IPS-NIHi7 (cell line): ENCODE data around the gene ARID5B.
"Not testable (repeated sequence)": the region's sequence is repeated elsewhere in the genome, so short reads cannot be mapped to it uniquely, and the experiment has no call there.

Experiments
- DNase-seq: peaks from one replicate; pipeline ENCODE4 v3.0.0; 2012; ENCODE audit warnings: mixed read lengths; ENCODE audit errors: extremely low spot score

The ARID5B gene, protein sequence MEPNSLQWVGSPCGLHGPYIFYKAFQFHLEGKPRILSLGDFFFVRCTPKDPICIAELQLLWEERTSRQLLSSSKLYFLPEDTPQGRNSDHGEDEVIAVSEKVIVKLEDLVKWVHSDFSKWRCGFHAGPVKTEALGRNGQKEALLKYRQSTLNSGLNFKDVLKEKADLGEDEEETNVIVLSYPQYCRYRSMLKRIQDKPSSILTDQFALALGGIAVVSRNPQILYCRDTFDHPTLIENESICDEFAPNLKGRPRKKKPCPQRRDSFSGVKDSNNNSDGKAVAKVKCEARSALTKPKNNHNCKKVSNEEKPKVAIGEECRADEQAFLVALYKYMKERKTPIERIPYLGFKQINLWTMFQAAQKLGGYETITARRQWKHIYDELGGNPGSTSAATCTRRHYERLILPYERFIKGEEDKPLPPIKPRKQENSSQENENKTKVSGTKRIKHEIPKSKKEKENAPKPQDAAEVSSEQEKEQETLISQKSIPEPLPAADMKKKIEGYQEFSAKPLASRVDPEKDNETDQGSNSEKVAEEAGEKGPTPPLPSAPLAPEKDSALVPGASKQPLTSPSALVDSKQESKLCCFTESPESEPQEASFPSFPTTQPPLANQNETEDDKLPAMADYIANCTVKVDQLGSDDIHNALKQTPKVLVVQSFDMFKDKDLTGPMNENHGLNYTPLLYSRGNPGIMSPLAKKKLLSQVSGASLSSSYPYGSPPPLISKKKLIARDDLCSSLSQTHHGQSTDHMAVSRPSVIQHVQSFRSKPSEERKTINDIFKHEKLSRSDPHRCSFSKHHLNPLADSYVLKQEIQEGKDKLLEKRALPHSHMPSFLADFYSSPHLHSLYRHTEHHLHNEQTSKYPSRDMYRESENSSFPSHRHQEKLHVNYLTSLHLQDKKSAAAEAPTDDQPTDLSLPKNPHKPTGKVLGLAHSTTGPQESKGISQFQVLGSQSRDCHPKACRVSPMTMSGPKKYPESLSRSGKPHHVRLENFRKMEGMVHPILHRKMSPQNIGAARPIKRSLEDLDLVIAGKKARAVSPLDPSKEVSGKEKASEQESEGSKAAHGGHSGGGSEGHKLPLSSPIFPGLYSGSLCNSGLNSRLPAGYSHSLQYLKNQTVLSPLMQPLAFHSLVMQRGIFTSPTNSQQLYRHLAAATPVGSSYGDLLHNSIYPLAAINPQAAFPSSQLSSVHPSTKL

GRCh38 chr10:61900829-61901792 lies at the start of gene ARID5B:
ARID5B (plus strand) TSS chr10:61901699; CDS start chr10:61901710, 11 bp downstream.
- peak; percentile 60 for DNase-seq

DNA sequence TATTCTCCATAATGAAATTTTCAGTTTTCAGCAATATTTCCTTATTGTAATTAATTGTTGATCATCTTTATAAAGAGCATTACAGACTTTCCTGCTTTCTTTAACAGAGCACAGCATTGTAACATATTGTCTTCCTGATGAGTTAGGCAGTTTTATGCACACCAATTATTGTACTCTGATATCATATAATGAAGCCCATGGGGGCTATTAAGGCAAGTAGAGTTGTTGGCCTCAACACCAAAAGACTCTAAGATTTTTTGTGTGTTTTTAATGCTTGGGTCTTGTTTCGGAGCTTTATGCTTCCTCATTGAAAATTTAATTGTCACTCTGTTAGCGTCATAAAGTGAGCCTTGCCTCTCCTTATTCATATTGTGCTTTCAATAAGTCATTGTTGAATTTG lies 49.2 kb upstream of the ARID5B start:
- no peak for DNase-seq

DNA sequence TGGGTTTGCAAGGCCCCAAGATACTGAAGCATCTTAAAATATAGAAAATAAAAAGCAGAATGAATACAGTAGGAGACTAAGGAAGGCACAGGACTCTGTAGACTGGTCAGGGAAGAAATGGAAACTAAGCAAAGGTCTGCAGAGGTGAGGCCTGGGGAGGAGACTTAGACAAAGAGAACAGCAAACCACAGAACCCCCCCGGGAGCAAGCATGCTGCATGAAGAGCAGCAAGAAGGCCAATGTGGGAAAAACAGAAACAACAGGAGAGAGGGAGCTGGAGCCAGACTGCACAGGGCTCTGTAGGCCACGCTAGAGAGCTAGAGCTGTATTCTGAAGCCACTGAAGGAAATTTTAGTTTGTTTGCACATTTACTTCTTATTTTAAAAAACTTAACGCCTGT lies 45.7 kb upstream of the ARID5B start:
- DNase-seq: no peak

DNA sequence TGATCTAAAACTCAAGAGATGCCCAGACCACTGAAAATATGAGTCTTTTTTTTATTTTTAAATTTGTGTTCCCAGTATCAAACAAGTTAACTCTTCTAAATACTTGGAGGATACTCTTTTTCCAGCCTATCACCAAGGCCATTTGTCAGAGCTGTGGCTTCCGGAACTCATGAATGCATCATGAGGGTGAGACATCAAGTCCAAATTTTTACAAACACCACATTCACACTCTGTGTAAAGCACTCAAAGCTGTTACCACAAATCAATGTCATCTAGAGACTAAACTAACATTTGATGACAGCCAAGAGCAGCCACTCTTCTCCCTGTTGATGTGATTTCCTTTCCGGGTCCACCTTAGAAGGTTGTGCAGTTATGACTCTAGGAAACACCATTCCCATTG lies 43.8 kb upstream of the ARID5B start:
- no peak for DNase-seq

DNA sequence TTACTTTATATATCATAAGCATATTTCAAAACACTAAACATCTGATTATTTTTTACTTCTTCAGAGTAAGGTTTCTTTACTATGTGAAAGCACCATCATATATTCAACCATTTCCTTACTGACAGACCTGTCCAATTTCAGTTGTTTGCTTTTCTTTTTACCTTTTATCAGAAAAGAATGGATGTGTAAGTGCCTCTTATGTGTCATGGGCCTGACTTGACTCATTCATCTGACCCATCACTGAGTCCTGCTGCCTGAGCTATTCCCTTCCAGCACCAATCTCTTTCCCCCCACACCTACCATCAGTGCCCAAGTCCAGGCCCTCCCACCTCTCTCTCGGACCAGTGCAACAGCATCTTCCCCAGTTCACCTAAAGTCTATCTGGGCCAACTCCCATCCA lies 41.7 kb upstream of the ARID5B start:
- DNase-seq: no peak

DNA sequence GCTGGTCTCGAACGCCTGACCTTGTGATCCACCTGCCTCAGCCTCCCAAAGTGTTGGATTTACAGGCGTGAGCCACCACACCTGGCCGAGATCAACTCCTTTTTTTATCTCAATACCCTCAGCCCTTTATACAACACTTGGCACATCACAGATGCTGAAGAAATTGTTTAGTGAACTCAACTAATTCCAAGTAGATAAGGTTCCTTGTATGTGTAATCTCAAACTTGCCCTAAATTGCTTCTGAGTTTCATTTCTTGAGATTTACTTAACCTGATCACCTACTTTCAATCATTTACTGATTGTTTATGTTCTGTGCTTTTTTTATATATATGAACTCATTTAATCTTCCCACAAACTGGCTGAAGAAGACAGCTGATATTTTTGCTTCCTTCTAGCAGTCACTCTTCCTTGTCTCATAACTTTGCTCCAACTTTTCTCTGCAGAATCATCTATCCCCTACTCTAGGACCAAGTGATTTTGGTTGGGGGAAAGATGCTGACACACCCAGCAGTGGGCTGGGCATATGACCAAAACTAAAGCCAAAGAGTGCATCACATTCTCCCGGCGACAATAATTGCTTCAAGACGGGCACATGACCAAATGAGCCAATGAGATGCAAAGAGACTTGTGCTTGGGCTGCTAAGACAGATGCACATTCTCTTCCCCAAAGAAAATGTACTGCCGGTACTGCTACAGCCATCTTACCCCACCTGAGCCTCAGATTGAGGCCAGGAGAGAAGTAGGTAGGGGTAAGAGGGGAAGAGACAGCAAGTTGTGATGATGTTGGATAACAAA lies 40.3 kb upstream of the ARID5B start:
- no peak for DNase-seq

DNA sequence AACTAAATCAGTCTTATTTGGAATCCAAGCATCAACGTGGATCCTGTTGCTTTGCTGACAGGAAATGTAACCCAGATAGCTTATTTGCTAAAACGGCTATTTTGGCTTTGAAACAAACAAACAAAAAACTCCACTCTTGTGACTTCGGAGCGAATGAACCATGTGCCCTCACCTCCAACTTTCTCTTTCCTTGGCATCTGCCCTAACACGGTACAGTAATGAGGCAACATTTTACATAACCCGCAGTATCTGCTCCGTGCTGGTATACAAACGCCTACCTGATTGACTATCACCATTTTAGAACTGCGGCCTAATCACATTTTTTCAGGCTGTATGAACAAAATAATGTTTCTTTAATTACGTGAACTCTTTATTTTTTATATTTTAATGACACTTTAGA lies 37.5 kb upstream of the ARID5B start:
- no peak for DNase-seq

DNA sequence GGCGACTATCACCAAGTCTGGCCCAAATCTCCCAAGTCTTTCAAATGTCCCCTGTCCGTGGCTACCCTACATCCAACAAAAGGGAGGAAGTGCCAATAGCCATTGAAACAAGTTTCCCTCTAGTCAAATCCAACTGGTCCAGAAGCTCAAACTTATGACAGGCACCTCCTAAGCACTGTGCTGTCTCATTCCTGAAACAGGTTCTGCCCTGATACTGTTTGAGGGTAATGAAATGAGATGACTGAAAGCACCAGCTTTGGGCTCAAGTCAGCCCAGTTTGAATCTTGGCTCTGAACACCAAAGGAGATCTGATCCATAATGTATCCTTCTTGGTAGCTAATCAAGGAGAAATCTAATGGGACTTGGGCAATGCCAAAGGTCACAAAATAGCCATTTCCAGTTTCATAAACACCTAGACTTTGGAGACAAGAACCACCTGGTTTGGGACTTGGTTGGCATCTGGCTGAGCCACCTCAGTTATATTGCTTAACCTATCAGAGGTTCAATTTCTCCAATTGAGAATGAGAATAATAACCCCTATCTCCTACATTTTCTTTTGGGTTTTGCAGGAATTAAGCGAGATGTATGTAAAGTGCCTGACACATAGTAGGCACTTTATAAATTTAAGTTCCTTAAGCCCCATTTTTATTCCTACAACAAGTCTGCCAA lies 34.7 kb upstream of the ARID5B start:
- no peak for DNase-seq

GRCh38 chr10:61867374-61867773 lies 34.1 kb upstream of the ARID5B start:
- not testable (repeated sequence) for DNase-seq

- DNase-seq: not testable (repeated sequence)
Observed at GRCh38 chr10:61867817-61868216, 33.7 kb upstream of the ARID5B start.

DNA sequence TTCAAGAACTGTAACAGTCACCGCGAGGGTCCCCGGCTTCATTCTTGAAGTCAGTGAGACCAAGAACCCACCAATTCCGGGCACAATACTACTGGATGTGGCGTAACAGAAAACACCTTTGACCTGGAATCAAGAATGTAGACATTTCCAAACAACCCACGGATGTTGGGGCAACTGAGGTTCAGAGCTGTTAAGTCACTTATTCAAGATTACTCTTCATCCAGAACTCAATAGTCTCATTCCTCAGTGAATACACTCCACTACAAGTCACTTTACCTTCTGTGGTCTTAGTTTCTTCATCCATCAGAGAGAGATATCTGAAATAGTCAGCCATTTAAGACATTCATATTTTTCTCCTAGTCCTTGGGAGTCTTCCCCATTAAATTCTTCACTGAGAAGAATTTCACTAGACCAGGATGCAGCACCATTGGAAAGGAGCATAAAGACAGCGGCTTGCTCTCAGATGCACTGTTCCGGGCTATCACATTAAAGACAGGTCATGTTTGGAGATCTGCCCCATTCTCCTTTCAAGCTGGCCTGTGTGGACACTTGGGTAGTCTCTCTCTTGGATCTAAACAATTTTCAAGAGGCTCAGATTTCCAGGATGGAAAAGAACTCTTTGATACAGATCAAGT lies 32.3 kb upstream of the ARID5B start:
- DNase-seq: no peak

DNA sequence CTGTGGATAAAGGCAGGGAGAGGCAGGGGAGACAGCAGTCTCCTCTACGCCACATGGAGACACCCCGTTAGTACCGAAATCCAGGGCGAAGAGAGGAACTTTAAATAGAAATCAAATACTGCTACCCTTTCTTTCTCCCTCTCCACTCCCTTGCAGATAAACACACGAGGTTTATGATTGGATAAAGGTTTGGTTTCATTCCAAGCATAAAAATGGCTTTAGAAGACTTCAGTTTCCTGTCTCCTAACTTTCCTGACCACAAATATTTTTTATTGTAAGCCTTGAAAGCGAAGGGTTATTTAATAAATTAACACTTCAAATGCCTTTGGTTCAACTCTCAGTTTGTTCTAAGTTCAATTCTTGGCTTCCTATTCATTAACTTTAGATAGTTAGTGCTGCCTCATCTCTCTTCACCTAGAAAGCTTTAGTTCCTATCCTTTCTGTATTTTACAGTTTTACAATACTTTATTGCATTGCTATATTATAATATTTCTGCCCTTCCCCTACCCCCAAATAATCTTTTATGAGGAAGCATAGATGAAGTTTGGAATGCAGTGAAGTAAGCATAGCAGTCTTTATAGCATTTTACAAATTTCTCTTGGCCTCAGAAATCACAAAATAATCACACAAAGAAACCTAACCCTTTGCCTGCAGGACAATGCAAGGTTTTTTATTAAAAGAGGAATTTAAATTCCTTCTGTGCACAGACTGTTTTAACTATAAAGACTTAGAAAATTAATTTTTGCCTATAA lies 31.5 kb upstream of the ARID5B start:
- DNase-seq: no peak

DNA sequence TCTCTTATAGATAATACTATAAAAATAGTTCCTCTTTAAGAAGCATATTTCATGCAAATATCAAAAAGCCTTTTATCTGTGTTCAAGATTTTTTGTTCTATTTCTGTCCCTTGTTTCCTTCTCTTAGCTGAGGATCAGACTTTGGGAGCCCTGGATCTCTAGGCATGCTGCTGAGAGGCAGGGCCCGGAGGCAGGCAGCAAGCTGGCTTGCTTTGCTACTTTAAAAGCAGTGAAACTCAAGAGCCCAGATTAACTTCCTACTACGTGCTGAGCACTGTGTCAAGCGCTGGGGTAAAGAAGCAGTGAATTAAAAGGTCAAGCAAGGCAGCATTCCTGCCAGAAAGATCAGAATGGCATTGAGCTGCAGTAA lies 31.0 kb upstream of the ARID5B start:
- no peak for DNase-seq

- DNase-seq: no peak
Observed at GRCh38 chr10:61871487-61871886, 30.0 kb upstream of the ARID5B start.

DNA sequence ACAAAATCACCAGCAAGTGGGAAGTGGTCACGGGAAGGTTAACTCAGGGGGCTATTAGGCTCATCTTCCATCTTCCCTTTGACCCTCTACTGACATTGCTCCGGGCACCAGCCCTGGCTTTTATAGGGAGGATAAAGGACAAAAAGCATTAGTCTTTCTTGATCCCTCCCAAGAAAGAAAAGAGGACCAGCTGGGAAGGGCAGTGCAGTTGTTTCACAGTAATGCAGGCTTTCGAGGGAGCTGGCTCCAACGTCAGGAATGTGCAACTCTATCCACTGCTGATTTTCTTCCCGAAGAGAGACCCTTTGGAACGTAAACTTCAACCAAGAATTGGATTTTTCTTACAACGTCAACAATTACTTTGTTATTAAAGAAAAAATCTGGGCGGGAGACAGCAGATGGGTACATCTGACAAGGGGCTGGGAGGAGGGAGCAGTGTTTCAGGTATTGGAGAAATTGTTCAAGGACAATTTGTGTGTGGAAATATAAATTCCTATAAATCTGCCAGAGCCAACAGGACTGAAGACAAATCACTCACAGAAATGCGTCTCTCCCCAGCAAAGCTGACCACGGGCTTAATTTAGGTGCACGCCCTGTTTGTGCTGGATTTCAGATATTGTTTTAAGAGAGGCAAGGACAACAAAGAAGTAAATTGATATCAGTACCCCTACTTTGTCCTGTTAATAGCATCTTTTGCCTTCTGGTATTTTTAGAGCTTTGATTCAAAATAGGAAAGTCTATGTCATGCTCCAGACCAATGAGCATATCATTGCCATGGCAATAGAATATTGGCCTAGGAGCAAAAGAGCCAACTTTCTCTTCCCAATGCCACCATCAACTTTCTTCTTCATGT lies 23.4 kb upstream of the ARID5B start:
- DNase-seq: no peak

DNA sequence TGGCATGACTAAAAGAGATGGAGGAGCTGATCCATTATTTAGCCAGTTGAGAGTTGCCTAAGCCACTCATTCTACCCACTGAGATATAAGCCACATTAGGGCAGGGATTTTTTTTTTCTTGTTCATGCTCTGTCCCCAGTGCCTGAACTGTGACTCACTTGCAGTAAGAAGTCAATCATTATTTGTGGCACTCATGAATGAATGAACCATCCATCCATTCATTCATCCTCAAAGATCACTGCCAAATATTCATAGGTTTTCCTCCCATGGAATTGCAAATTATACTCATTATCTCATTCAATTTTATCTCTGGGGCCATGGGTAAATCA lies 22.8 kb upstream of the ARID5B start:
- no peak for DNase-seq

DNA sequence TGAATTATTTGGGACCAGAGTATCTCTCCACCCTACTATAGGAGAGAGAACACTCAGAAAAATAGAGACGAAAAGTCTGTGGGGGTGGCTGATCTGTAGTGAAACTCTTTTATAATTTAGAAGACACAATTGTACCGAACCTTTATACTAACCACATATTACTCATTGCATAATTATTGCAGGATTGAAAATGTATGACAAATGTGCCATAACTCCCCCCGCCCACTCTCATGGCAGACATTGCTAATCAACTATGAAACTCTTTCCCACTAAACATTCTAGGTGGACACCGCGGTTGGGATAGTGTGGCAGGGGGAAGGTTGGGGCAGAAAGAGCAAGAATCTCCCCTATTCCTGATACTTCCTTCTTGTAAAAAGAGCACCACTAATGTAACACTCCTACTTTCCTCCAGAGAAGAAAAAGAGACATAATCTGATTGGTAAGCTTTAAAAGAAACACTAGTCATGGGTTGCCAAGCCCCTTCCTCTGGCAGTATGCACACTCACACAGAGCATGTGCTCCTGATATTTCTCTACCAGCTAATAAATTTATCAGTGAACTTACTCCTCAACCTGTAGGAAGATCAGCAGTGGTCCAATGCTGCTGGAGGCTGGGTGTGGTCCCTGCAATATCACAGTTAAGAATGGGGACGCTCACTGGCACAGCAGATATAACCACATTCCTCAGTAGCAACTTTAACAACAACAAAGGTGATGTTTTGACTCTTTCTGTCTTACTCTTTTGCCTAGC lies 18.7 kb upstream of the ARID5B start:
- no peak for DNase-seq
